GM18499 (cell line): ENCODE data around the gene SH3TC1.

Source experiments
- ATAC-seq: cut with Tn5 transposase; IDR thresholded peaks from one replicate; pipeline ENCODE4 v1.9.1; 2021; ENCODE audit warnings: moderate number of reproducible peaks; ENCODE audit not compliant: insufficient read depth, unreplicated experiment

Gene SH3TC1

DNA sequence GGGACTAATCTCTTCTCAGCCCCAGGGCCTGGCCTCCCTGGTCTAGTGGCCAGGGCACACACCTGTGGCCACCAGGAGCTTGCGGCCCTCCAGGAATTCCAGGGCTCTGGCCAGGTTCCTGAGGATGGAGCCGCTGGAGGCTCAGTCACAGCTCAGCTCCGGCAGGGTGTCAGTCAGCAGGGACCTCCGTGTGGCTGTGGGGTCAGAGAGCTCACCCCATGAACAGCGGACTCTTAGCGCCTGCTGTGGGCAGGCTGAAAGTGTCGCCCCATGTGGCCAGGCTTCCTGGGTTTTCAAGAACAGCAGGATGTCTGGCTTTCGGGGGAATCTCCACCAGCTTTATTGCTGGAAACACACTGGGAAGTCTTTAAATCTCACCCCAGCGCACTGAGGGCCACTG, 19.3 kb upstream of the SH3TC1 start:
- no peak for ATAC-seq

DNA sequence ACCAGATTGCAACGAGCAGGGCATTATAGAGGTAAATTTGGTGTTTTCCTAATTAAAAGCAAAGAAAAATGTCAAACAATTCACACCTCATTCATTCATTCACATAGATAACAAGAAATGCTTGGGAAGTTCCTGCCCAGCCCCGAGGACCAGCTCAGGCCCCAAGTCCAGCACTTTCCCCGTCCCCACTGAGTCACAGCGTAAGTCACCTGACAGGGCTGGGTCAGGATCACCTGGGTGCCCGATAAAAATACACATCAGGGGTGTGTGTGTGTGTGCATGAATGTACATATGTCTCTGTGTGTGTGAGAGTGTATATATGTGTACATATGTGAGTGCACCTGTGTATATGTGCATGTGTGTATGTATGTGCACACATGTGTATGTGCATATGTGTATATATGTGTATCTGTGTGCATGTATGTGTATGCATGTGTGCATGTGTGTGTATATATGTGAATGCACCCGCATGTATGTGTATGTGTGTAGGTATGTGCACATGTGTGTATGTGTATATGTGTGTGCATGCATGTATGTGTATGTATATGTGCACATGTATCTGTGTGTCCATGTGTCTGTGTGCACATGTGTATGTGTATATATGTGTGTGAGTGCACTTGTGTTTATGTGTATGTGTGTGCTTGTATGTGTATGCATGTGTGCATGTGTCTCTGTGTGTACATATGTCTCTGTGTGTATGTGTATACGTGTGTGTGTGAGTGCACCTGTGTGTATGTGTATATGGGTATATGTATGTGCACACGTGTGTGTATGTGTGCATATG, 18.6 kb upstream of the SH3TC1 start:
- no peak for ATAC-seq

DNA sequence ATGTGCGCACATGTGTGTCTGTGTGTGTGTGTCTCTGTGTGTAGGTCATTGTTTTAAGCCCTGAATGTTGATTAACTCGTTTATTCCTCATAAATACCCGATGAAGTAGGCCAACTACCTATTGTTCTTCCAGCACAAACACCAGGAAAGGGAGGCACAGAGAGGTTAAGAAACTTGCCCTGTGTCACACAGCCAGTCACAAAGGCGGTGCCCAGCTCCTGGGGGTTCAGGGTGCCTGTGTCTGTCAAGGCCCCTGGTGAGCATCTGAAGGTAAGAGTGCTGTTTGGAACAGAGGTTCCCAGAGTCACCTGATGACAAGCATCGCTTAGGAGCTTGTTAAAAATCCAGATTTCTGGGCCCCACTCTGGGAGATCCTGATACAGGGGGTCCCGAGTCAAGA, 18.0 kb upstream of the SH3TC1 start:
- no peak for ATAC-seq

DNA sequence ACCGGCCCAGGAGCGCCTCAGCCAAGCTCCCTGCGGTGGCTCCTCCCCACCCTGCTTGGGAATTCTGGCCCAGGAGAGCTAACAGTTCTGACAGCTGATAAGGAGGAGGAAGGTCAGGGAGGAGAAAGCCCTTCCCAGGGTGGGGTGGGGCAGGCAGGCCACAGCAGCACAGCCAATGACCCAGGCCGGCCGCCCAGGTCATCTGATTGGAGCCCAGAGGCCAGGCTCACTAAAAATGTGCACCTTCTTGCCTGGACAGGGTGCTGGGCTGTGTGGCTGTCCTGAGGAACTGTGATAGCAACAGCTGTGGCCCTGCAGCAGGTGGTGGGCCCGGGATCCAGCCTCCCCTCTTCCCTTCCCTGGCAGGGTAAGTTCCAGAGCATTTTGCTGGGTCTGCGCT, 17.2 kb upstream of the SH3TC1 start:
- no peak for ATAC-seq

DNA sequence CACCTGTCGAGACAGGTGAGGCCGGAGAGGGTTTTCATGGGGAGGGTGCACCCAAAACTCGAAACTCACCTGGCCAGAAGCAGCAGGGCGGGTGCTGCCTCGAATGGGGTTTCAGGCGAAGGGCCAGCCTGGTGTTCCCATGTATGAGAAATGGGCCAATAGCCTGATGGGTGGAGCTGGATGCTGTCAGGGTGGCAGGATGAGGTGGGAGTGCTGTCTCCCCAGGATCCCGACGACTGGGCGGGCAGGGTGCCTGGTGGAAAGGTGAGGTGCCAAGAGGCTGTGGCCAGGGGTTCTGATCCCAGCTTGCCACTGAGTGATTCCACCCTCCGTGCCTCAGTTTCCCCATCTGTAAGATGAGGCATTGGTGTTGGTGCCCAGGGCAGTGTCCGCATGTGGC, 16.8 kb upstream of the SH3TC1 start:
- ATAC-seq: no peak

DNA sequence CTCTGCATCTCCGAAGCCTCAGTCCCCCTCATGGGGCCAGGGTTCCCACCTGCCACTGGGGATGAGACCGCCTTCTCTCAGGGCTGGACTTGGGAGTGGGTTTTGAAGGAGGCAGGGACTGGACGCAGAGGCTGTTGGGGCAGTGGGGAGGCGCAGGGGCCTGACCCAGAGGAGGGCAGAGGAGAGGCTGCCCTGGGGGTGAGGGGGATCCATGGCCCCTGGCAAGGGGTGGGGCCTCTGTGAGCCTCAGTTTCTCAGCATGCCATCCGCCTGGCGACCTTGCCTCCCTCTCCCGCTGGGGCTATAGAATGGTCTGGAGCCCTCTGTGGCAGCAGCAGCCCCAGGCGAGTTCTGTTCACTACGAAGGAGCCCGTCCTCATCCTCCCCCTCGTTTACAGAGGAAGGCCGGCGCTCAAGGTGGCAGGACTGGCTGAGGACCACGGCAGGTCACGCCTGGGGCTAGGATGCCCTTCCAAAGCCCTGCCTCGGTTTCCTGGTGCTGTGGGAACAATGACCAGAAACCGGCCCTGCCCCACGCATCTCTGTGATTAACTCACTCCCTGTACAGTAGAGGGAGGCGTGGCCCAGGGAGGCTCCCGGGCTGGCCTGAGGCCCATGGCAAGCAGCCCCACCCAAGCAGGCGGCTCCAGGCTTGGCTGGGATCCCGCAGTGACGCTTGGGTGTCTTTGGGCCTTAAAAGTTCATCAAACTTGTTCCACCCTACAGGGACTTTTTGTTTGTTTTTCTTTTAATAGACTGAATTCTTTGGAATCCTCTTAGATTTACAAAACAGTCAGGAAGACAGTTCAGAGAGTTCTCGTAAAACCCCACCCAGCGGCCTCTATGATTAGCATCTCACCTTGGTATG, 16.0 kb upstream of the SH3TC1 start:
- no peak for ATAC-seq

DNA sequence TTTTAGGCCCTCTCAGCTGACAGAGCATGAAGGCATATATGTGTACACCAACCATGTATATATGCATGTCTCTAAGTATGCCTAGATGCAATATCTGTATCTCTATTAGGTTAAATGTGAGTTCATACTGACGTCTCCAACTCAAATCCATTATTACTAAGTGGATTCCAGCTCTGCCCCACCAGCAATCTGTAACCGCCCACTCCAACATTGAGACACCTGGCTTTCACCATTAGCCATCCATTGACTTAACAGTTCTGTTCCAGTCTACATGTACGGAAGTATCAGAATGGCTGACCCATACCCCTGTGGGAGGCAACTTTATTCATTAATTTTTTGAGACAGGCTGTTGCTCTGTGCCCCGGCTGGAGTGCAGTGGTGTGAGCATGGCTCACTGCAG, 15.0 kb upstream of the SH3TC1 start:
- no peak for ATAC-seq

DNA sequence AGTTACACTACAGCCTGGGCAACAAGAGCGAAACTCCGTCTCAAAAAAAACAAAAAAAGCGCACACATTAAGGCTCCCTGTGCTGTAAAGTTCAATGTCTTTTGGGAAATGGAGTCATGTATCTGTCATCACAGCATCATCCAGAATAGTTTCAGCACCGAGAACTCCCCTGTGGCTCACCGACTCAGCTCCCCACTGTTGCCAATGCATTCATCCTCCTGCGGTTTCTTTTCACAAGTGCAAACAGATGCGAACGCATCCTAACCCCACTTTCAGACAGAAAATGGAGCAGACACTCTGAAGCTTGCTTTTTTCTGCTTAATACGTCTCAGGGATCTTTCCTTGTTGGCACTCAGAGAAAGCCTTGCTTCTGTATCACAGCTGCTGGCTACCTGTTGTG, 13.8 kb upstream of the SH3TC1 start:
- ATAC-seq: no peak

DNA sequence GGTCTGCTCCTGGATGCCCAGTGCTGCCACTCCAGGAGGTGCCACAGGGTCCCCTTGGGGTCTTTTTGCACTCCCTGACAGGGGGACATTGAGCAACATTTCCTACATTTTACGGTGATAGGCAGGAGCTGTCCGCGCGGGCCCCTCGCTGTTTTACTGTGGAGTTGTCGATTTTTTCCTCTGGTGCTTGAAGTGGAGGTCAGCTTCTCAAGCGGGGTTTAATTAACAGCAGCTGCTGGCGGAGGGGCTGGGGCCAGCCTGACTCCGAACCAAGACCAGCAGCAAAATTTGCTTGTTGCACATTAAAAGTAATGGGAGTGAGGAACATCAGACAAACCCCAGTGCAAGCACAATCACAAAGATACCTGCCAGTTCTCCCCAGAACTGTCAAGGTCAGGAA, 13.2 kb upstream of the SH3TC1 start:
- ATAC-seq: no peak

DNA sequence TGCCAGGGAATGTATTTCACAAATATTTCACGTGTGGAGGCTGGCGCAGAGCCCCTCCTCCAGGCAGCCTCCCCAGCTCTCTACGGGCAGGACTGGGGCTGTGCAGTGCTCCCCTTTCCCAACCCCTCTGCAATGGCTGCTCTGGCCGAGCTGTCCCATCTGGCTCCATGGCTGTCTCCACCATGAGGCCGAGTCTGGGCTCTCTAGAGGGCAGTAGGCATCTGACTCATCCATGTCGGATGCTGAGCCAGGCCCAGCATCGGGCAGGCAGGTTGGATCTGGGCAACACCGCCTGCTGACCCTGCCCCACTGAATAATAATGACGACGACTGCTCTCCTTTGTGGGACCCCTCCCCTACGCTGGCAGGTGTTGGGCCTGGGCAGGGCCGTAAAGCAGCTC, 11.0 kb upstream of the SH3TC1 start:
- no peak for ATAC-seq

DNA sequence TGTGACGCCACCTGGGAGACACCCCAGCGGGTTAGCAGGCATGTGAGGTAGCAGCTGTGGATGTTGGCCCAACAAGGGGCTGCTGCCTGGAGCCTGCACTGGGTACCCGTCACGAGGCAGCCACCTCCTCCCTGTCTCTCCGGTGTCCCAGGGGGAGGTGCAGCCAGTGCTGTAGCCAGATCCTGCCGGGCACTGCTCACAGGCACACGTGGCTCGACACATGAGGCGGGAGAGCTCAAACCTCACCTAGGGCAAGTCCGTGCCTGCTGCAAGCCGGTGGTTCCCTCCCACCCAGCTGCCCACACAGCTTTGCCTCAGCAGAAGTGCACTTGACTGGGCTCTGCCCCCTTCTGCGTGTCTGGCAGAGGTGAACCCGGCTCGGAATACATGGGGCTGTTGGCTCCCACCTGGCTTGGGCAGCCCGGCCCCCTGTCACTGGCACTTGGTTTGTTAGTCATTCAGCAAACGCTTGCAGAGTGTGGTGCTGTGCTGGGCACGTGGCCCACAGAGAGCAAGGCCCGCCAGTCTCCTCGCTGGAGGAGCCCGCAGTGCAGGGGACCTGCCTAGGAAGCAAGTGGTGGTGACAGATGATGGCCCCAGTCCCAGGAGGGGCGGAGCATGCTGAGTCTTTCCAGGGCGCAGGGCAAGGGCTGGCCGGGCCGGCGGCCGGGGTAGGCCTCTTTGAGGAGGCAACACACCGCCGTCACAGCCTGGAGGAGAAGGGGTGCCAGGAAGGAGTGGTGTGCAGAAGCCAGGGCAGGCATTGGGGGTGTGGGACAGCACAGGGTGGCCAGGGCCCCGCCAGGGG, 10.1 kb upstream of the SH3TC1 start:
- no peak for ATAC-seq

DNA sequence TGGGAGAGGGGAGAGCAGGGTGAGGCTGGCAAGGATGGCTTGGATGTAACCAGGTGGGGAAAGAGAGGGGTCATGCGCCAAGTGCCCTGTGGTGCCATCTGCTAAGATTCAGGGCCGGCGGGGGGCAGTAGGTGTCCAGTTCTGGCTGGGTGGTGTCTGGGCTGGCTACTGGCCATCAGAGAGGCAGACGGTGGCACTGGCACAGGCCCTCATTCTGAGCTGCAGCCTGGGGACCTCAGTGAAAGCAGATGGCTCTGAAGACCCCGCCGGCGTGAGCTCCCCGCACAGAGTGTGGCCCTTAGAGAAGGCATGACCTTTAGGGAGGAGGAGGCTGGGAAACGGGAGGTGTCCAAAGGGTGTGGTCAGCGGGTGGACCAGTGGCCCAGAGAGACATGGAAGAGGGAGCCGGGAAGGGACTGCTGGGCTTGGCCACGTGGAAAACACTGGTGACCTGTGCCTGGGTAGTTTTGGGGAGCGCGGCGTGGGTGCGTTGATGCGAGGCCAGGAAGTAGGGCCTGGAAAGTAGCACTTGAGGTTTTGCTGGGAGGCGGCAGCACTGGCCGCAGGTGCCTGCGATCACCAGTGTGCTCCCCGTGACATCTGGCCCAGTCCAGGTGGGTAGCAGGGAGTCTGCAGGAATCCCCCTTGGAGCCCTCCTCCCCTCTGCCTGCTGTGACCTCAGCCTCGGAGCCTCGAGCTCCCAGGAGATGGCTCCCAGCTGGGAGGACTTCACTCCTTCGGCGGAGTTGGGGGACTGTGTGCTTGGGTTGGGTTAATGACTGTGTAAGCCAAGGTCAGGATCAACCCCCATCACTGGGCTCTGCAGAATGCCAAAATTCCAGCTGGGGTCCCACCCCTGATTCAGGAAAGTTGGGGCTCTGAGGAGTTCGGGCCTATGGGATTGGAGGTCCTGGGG, 9.3 kb upstream of the SH3TC1 start:
- ATAC-seq: no peak

DNA sequence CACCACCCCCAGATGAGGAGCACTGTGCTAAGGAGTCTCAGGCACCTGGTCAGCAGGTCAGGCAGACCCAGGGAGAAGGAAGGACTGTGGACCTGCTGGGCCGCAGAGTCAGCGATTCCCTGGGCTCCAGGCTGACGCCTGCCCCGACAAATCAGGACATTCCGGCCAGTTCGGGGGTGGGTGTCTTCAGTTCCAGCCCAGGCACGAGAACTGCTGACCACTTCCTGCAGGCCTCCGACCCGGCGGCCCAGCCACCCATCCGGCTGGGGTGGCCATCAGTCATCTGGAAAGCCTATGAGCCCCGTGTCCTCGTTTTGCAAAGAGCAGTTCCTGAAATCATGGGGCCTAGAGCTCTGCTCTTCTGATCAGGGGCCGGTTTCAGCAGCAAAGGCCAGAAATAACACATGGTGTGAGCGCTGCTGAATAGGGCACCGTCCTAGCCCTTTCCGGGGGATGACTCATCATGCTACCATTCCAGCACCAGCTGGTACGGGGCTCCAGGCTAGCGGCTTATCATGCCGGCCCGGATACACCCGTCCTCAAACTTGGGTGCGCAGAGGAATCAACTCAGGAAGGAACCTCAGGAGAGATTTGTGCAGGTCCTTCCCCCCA, 7.8 kb upstream of the SH3TC1 start:
- no peak for ATAC-seq

DNA sequence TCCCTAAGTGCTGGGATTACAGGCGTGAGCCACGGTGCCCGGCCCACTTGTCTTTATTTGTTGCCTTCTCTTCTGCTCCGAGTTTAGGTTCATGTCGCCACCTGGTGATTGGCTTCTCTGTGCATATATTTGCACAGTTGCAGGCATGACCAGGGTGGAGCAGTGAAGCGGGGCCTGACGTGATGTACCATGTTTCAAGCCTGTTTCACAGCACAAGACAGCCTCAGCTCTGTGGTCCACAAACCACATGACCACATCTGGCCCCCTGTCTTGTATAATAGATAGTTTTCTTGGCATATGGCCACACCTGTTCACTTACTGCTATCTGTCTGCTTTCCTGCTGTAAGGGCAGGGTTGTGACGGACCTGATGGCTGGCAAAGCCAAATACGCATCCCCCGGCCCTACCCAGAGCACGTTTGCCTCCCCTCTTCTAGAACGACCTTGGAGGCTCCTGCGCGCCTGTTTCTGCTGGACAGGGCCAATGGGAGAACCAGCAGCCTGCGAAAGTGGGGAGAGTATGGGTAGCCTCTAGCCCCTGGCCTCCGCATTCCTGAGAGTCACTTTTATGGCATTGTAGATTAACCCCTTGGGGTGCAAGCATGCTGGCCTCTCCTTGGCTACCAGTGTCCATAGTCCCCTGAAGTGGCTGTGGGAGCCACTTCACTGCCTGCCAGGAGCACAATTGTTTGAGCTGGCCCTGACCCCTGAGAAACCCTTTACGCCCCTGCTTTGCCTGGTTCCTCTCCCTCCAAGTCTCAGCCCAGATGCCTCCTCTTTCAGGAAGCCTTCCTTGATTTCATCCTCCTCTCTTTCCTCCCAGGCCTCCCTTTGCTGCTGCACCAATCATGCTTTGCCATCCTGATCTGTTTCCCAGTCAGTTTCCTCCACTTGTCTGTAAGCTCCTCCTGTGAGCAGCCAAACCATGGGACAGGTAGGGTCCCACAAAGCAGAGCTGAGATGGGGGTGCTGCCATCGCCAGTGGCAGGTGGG, 6.0 kb upstream of the SH3TC1 start:
- ATAC-seq: peak; percentile 74

DNA sequence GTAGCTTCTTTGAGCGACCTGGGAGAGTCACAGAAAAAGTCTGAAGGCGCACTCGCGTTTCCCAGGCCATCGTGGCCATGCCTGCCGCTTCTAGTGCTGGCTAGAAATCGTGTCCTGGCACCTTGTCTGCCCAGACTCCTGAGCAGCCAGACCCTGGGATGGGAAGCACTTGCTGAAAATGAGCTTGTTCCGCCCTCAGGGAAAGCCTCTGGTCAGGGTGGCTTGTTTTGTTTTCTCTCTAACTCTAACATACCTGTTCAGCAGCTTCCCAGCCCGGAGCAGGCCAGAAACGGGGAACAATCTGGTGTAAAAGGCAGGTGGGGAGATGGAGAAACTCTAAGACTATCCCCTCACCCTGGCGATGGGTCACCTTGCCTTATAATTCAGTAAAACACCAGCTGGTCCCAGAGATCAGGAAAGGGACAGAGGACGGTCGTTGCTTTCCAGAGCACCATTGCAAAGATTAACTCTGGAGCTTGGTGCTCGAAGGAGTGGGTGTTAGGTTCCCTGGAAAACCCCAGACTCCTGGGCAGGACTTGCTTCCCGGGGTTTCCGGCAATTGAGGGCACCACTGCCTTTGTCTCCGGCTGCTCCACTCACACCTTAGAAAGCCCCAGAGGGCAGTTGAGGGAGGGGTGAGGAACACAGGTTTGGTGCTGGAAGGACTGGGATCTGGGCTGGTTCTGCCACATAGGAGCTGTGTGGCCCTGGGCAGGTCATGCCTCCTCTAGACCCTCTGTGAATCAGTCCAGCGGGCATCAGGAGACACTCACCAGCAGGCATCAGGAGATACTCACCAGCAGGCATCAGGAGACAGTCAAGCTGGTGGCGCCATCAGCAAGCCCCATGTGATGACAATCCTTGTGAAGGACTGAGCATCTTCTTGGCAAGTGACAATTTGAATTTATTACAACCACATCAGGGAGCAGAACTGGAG, 4.5 kb upstream of the SH3TC1 start:
- no peak for ATAC-seq

DNA sequence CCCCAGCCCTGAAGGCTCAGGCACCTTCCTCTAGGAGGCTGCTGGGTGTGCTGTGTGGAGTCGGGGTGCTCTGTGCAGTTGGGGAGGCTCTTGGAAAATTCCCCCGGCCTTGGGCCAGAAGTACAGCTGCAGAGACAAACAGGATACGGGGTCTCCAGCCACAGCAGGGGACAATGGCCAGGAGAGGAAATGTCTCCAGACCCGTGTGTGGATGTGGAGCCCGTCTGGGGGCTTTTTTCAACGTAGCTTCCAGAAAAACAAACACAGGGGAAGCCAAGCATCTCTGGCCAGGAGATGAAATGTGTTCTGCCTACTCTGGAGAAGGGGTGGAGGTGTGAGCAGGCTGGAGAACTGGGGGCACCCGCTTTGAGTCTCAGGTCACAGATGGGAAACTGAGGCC, 3.7 kb upstream of the SH3TC1 start:
- no peak for ATAC-seq

DNA sequence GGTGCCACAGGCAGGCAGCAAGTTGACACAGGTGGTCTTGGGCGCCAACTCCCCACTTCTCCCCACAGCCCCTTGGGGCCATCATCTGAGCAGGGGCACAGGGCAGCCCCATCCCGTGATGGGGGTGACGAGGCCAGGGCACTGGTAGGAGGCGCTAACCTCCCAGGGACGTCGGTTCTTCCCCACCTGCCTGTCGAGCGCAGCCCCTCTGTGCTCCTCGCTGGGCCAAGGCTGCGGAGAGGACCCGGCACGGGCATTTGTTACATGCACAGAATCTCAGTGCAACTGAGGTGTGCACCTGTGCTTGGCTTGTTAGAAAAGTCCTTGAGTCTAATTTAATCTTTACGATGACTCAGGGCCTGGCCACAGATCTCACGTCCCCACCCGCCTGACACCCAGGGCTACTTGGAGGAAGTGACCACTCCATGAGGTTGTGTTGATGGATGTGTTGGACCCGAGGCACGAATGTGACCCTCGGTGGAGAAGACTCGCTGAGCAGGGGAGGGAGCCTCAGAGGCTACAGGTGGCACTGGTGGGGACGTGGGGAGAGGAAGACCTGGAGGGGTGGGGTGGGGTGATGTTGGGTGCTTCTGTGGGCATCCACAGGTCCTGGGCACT, 3.1 kb upstream of the SH3TC1 start:
- no peak for ATAC-seq
